GM15510 (cell line): ENCODE measurements around the gene ASPG.

ENCODE experiments used
- POLR2A ChIP-seq: IDR thresholded peaks from 3 replicates; pipeline ENCODE4 v1.6.1; 2011; ENCODE audit warnings: borderline replicate concordance; ENCODE audit not compliant: insufficient read length; ENCODE audit errors: extremely low read depth

ASPG gene

GRCh38 chr14:104064003-104064402 lies 21.5 kb upstream of the ASPG start:
- TF ChIP-seq POLR2A, result no peak

DNA sequence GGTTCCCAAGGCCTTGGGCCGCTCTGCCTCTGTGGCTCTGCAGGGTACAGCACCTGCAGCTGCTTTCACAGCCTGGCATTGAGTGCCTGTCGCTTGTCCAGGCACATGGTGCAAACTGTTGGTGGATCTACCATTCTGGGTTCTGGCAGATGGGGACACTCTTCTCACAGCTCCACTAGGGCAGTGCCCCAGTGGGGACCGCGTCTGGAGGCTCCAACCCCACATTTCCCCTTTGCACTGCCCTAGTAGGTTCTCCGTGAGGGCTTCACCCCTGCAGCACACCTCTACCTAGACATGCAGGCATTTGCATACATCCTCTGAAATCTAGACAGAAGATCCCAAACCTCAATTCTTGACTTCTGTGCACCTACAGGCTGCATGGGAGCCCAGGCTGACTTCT lies 19.2 kb upstream of the ASPG start:
- TF ChIP-seq POLR2A, result no peak

DNA sequence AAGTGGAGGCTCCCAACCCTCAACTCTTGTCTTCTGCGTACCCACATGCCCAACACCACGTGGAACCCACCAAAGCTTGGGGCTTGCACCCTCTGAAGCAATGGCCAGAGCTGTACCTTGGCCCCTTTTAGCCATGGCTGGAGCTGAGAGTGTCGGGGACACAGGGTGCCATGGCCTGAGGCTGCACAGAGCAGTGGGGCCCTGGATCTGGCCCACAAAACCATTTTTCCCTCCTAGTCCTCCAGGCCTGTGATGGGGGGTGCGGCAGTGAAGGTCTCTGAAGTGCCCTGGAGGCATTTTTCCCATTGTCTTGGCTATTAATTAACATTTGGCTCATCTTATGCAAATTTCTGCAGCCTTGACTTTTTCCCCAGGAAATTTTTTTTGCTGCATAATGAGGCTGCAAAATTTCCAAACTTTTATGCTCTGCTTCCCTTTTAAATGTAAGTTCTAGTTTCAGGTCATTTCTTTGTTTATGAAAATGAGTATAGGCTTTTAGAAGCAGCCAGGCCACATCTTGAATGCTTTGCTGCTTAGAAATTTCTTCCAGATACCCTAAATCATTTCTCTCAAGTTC lies 18.7 kb upstream of the ASPG start:
- no peak for TF ChIP-seq POLR2A

DNA sequence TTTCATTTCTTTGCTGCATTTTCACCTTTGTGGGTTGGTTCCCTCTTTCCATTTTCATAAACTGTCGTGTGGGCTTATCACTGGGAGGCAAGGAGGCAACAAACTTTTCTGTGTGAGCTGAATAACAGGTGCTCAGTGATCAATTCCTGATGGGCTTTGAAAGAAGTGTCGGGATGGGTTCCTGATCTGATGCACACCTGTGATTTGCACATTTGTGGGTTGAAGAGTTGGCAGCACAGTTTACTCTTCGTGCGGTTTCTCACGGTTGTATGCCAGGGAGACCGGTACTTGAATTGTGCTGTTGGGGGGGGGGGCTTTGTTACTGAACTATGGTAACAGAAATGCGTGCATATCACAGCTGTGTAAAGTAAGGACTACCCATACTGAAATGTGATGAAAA lies 16.0 kb upstream of the ASPG start:
- no peak for TF ChIP-seq POLR2A

GRCh38 chr14:104072586-104072985 lies 12.9 kb upstream of the ASPG start:
- no peak for TF ChIP-seq POLR2A

GRCh38 chr14:104073764-104074163 lies 11.7 kb upstream of the ASPG start:
- TF ChIP-seq POLR2A, result no peak

DNA sequence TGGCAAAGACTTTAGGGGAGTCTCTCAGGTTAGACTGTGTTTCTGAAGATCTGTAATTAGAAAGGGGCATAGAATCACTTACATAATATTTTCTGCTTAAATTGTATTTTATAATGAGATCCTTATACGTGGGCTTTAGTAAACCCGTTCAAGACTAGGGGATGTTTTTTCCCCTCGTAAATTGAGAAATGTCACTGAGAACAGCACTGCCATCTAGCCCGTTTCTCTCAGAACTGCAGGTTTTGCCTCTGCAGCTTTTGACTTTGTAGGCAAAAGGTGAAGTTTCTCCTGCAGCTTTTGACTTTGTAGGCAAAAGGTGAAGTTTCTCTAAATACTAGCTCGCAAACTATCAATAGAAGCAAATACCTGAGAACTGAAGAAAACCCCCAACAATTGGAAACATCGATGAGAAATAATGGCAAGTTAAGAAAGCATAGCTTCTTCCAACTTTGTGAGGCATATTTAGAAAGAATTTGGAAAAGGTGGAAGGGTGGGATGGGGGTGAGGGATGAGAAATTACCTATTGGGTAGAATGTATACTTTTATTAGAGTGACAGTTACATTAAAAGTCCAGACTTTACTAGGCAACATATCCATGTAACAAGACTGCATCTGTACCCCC lies 9.9 kb upstream of the ASPG start:
- TF ChIP-seq POLR2A, result no peak

GRCh38 chr14:104076743-104077142 lies 8.8 kb upstream of the ASPG start:
- TF ChIP-seq POLR2A, result no peak

GRCh38 chr14:104078031-104078455 lies 7.5 kb upstream of the ASPG start:
- no peak for TF ChIP-seq POLR2A

- no peak for TF ChIP-seq POLR2A
These were observed 4.9 kb upstream of the ASPG start for GRCh38 chr14:104080376-104081260.

DNA sequence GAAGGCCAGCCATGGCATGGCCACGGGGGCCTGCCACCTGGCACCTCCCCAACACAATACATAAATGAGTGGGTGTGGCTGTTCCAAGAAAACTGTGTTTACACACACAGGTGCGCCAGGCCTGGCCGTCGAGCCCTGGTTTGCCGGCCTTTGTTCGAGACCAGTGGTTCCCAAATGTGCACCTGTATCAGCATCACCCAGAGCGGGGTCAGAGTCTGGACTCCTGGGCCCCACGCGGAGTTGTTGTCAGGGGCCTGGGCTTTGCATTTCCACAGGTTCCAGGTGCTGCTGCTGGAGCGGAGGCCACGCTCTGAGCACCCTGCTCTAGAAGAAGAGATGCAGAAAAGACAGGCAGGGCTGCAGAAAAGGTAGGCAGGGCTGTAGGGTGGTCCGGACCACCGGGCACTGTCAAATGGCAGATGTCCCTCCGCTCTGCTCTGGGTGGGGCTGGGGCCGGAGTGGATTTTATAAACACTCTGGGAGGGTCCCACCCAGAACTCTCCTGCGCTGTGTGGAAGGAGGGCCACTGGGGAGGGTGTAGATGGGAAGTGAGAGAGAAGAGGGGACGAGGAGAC lies 4.2 kb upstream of the ASPG start:
- TF ChIP-seq POLR2A, result no peak

DNA sequence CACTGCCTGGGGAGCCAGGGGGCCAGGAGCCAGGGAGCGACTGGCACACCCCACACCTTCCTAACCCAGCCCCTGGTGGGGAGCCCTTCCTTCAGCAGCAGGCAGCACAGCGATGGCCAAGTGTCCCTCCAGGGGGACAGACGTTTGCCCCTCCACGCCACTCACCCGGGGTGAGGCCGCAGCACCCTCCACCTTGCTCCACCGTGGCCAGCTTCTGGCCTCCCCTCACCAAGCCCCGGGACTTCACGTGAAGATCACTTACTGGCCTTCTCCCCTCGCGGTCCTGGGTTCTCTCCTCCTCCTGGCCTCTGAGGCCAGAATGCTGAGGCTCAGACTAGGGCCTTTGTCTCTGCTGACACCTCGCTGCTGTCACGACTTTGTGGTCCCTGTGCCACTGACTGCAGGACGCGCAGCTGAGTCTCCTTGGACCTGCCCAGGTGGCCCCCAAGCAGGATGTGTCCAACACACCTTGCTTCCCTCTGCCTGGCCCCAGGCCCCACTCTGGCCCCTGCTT lies 3.5 kb upstream of the ASPG start:
- no peak for TF ChIP-seq POLR2A

- no peak for TF ChIP-seq POLR2A
These were observed 2.7 kb upstream of the ASPG start for GRCh38 chr14:104082807-104083206.

DNA sequence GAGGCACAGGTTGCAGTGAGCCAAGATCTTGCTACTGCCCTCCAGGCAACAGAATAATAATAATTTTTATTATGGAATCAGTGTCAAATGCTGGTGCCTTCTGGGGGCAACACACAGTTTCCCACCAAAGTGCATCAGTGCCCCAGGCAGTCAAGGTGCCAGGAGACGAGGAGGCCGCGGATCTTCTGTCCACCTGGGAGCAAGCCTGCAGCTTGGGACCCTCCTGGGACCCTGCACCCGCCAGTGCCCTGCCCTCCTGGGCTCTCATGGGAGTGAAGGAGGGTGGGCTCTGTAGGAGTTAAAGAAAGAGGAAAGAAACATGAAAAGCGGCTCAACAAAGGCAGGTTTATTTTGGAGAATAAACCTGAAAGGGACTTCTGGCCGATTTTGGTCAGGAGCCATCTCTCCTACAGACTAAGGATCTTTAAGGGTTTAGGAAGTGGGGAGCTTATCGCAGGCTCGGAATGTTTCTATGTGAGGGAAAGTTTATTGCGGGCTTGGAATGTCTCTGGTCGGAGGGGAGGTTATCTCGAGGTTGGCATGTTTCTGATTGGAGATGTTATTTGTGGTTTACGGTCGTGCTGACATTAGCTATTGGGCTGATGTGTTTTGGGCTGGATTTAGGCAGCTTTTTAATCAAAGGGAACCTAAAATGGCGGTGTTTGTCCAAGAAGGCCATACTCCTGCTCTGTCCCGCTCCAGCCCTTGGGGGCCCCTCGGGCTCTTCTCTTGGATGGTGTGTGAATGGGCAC lies 1.1 kb upstream of the ASPG start:
- no peak for TF ChIP-seq POLR2A

GRCh38 chr14:104085889-104086201 lies 345 bp downstream of the ASPG start:
- TF ChIP-seq POLR2A, result no peak

DNA sequence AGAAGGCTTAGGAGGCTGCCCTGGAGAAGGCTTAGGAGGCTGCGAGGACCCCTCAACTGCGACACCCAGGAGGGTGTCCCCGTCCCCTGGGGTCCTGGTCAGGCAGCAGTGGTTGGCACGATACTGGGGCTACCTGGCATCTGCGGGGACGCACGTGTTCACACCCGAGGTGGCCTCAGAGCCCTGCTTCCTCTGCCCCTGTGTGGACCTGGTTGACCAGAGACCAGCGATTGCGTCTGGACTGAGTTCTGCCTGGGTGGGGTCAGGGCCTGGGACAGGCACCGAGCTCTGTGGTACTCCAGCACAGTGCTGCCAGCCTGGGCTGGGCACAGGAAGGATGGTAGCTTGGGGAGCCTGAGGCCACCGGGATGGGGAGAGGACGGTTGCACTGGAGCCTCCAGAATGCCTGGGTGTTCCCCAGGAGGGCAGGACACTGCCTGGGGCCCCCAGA lies 735 bp downstream of the ASPG start:
- TF ChIP-seq POLR2A, result no peak
